Renal cortex interstitium (tissue), 11 donors: Measurements from ENCODE around the gene ANO2. TPM values are rescaled to one million over a fixed set of nuclear protein-coding genes. Genes with fewer than 3 reads are reported as not detected.
"Not testable (repeated sequence)": the region's sequence is repeated elsewhere in the genome, so short reads cannot be mapped to it uniquely, and the experiment has no call there.

Experiments
- DNase-seq, 11 donors: peaks; one replicate each; pipeline ENCODE4 v3.0.0-alpha.2; 2013; ENCODE audit warnings: low read depth in 9 of 11, low spot score in 4 of 11; ENCODE audit errors: extremely low read depth in 1 of 11
- polyA plus RNA-seq, 3 donors: library from polyadenylated mRNA; unstranded; fragments of 120-200 nt; gene quantifications; one replicate each; pipeline ENCODE4 v1.2.1, GENCODE V29; 2013; ENCODE audit not compliant: insufficient read length in 3 of 3

The ANO2 gene
- polyA plus RNA-seq, 3 donors: 3.1 to 5.6 (median 5.2) TPM

GRCh38 chr12:5901416-5901815 lies 43.6 kb downstream of the ANO2 start:
- no peak for DNase-seq

GRCh38 chr12:5900533-5901205 lies 44.4 kb downstream of the ANO2 start:
- no peak for DNase-seq

DNA sequence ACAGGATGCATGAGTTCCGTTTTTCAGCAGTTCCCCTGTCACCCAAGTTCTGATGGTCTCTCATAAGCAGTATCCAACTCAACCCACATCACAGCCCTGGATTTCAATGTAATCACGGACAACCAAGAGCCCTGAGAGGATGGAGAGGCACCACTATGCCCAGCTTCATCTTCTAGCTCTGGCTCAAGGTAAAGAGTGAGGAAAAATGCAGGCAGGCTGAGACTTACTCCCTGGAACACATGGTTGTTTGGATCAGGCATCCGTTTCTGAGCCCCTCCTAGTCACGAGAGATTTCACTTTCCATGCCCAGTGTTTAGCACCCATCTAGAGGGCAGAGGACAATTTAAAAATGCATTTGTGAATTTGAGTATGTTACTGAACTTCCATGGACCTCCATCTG lies 45.0 kb downstream of the ANO2 start:
- no peak for DNase-seq

DNA sequence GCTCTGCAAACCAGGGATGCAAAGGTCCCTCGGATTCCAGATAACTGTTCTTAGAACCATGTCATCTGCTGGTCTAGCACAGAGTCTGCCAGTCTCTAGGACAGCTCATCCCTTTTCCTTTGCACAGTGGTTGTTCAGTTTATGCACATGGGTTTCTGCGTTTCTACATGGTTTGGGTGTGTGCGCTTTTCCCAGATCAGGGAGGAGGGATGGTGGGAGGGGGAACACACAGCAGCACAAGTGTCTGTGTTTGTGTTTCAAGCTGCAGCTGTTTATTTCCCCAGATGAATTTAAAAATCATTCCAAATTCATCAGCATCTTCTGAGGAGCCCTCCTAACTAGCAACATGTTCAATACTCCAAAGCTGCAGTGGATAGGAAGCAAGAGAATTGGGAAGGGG lies 45.4 kb downstream of the ANO2 start:
- DNase-seq: no peak

- DNase-seq: no peak
Observed at GRCh38 chr12:5898874-5899273, 46.2 kb downstream of the ANO2 start.

- DNase-seq: no peak
Observed at GRCh38 chr12:5889381-5890047, 55.5 kb downstream of the ANO2 start.

DNA sequence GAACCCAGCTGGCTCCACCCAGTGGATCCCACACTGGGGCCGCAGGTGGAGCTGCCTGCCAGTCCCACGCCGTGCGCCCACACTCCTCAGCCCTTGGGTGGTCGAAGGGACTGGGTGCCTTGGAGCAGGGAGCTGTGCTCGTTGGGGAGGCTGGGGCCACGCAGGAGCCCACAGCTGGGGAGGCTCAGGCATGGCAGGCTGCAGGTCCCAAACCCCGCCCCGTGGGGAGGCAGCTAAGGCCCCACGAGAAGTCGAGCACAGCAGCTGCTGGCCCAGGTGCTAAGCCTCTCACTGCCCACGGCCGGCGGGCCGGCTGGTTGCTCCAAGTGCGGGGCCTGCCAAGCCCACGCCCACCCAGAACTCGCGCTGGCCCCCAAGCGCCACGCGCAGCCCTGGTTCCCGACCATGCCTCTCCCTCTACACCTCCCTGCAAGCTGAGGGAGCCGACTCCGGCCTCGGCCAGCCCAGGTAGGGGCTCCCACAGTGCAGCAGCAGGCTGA lies 56.2 kb downstream of the ANO2 start:
- DNase-seq: no peak

- not testable (repeated sequence) for DNase-seq
Observed at GRCh38 chr12:5887819-5888218, 57.2 kb downstream of the ANO2 start.

GRCh38 chr12:5884866-5885265 lies 60.2 kb downstream of the ANO2 start:
- DNase-seq: no peak

DNA sequence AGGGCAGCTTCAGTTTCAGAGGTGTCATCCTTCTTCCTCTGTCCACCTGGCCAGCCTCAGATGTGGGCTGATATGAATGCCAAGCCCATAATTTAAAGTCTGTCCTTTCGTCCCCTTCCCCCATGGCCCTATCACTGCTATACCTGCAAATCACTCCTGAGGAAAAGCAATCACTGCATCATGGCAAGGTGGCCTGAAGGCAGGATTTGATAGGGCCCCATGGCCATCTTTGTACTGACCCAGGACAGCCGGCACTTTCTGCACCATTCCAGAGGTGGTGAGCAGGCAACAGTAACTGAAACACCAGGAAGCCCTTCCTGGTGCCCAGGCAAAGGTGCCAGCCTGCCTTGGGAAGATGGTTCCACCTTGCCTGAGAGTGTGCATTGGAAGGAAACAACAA lies 60.8 kb downstream of the ANO2 start:
- no peak for DNase-seq

DNA sequence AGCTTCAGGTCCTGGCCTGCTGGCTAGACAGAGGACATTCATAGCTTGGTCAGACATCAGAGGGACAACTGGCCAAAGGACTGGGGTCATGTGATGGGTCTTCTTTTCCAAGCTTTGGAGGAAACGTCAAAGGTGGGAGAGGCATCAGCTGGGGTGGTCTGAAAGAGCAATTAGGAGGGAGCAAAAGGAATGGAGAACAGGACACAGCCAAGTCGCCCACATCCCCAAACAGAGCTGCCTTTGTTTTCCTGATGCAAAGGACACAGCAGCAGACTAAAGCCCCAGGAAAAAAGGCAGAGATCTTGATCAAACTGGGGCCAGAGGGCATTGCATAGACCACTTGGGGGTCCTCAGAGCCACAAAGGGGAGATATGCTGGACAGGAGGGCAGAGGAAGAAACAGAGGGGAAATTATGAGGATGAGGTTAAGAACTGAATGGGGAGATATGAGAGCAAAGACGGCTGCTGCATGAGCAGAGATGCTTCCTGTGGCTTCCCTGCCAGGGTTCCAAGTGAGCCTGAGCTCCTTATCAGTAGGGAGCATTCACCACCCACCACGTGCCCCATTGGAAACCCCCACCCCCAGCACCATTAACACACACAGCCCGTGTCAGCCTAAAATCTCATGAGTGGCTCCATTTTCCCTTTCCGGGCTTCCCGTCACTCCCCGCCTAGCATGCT lies 62.4 kb downstream of the ANO2 start:
- no peak for DNase-seq

DNA sequence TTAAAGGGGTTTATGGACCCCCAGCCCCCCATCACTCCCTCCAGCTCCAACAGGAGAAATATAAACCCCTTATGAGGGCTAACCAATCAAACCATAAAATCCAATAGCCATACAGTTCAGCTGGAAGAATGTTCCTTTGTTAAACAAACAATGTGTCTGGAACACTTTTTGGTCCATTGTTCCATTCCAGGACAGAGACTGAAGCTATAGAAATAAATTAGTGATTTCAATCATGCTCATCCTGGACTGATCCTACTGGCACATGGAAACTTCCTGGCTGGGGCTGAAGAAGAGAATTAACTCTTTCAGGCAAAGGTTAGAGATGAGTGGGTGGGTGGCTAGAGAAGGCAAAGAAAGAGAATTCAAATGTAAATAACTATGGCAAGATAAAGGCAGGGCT lies 63.4 kb downstream of the ANO2 start:
- no peak for DNase-seq

- DNase-seq: no peak
Observed at GRCh38 chr12:5881101-5881606, 63.9 kb downstream of the ANO2 start.

DNA sequence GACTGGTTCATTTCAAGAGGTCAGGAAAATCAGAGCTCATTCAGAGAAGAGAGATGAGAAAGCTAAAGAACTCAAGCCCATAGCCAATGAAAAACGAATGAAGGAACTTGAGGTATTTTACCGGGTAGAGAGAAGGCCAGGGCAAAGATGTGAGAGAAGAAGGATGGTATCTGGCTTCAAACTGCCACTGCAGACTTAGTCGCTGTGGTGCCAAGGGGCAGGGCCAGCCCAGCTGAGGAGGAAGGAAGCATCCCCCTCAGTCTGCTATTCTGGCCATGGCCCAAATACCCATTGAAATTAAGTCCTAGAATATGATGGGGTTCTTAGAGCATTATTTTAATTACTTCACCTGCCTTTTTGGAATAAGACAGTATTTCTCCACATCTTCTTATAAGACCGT lies 69.2 kb downstream of the ANO2 start:
- no peak for DNase-seq

DNA sequence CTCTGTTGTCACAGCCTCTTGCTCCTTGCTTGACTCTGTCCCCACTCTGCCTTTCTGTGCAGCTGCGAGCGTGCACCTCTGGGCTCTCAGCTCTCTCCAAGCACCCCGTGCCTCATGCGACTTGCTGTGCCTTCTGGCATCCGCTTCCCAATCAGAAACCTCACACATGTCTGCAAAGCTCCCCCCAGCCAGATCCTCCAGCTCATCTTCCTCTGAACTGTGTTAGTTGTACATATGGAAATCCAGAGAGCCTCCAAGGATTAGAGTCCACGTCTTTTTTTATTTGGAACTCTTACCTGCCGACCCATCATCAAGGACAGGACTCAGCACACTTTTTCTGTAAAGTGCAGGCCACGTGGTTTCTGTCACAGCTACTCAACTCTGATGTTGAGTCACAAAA lies 70.5 kb downstream of the ANO2 start:
- no peak for DNase-seq

- no peak for DNase-seq
Observed at GRCh38 chr12:5873281-5873919, 71.7 kb downstream of the ANO2 start.

DNA sequence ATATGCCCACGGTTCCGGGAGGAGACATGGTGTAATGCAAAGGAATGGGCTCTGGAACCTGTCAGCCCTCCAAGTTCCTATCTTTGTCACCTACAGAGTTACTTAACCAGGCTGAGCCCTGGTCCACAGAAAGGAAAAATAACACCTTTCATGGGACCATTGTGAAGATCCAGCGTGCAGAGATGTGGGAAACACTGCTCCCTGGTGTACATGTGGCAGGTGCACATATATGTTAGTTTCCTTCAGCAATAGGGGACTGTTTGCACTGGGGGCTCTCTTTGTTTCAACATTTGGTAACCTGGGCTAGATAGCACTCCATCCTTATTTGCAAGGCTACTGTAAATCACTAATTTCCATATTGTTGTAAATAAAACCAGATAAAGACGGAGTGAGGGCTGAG lies 72.3 kb downstream of the ANO2 start:
- DNase-seq: peak in 3 of 11 donors; percentile 6 to 10 (median 8)

- no peak for DNase-seq
Observed at GRCh38 chr12:5871741-5872140, 73.3 kb downstream of the ANO2 start.

- DNase-seq: no peak
Observed at GRCh38 chr12:5870183-5870582, 74.9 kb downstream of the ANO2 start.
